SK-N-SH treated with all-trans-retinoic acid at 6 μM for 48 hours (cell line): Measurements from ENCODE around the gene FEN1.

Experiments
- ATAC-seq: fragments of 200-7000 bp; cut with Tn5 transposase; 3 replicates; pipeline ENCODE4 v1.9.1; 2020; ENCODE audit warnings: mild to moderate bottlenecking, moderate library complexity
- ARNTL ChIP-seq: fragments of 450-650 bp; formaldehyde crosslinking; IDR thresholded peaks from 2 replicates; pipeline ENCODE4 v1.5.0; 2020; ENCODE audit warnings: low read depth, mild to moderate bottlenecking, moderate library complexity, borderline replicate concordance
- BACH2 ChIP-seq: fragments of 250-450 bp; sonication (Bioruptor Pico); IDR thresholded peaks from 2 replicates; pipeline ENCODE4 v1.9.0; 2021; ENCODE audit warnings: mild to moderate bottlenecking, borderline replicate concordance
- CSRNP3 ChIP-seq: fragments of 250-450 bp; sonication (Bioruptor Pico); IDR thresholded peaks from 2 replicates; pipeline ENCODE4 v1.5.1; 2021; ENCODE audit warnings: mild to moderate bottlenecking, moderate library complexity
- ESRRG ChIP-seq: fragments of 250-450 bp; sonication (Bioruptor Pico); IDR thresholded peaks from 2 replicates; pipeline ENCODE4 v1.6.1; 2021; ENCODE audit warnings: mild to moderate bottlenecking
- GLIS3 ChIP-seq: fragments of 250-450 bp; sonication (Bioruptor Pico); IDR thresholded peaks from 2 replicates; pipeline ENCODE4 v1.5.0; 2020; ENCODE audit warnings: mild to moderate bottlenecking, moderate library complexity
- ISL1 ChIP-seq: fragments of 250-450 bp; sonication (Bioruptor Pico); IDR thresholded peaks from 2 replicates; pipeline ENCODE4 v2.1.2; 2022; ENCODE audit warnings: mild to moderate bottlenecking, moderate library complexity
- OSR1 ChIP-seq: fragments of 250-450 bp; sonication (Bioruptor Pico); IDR thresholded peaks from 2 replicates; pipeline ENCODE4 v1.8.0; 2022; ENCODE audit warnings: moderate library complexity, mild to moderate bottlenecking, inconsistent platforms
- PATZ1 ChIP-seq: fragments of 250-450 bp; sonication (Bioruptor Pico); IDR thresholded peaks from 2 replicates; pipeline ENCODE4 v1.8.0; 2020; ENCODE audit warnings: mild to moderate bottlenecking, moderate library complexity, borderline replicate concordance
- POU6F1 ChIP-seq: fragments of 250-450 bp; sonication (Bioruptor Pico); IDR thresholded peaks from 2 replicates; pipeline ENCODE4 v1.8.0; 2021; ENCODE audit warnings: low read depth, mild to moderate bottlenecking, moderate library complexity, borderline replicate concordance
- RARB ChIP-seq: fragments of 250-450 bp; sonication (Bioruptor Pico); IDR thresholded peaks from 2 replicates; pipeline ENCODE4 v1.8.0; 2021; ENCODE audit warnings: mild to moderate bottlenecking, moderate library complexity
- SNAI2 ChIP-seq: fragments of 250-450 bp; sonication (Bioruptor Pico); IDR thresholded peaks from 2 replicates; pipeline ENCODE4 v1.5.0; 2020; ENCODE audit warnings: mild to moderate bottlenecking, moderate library complexity
- TCF4 ChIP-seq: fragments of 250-450 bp; sonication (Bioruptor Pico); IDR thresholded peaks from 2 replicates; pipeline ENCODE4 v1.8.0; 2021; ENCODE audit warnings: mild to moderate bottlenecking, moderate library complexity, borderline replicate concordance
- TOX ChIP-seq: fragments of 250-450 bp; sonication (Bioruptor Pico); IDR thresholded peaks from 2 replicates; pipeline ENCODE4 v1.8.0; 2021; ENCODE audit warnings: mild to moderate bottlenecking, moderate library complexity, borderline replicate concordance
- TSHZ2 ChIP-seq: fragments of 250-450 bp; sonication (Bioruptor Pico); IDR thresholded peaks from 2 replicates; pipeline ENCODE4 v1.5.0; 2020; ENCODE audit warnings: mild to moderate bottlenecking, moderate library complexity
- ZC3H10 ChIP-seq: fragments of 250-450 bp; sonication (Bioruptor Pico); IDR thresholded peaks from 2 replicates; pipeline ENCODE4 v1.5.1; 2021; ENCODE audit warnings: mild to moderate bottlenecking, moderate library complexity
- ZFP30 ChIP-seq: fragments of 450-650 bp; formaldehyde crosslinking; IDR thresholded peaks from 2 replicates; pipeline ENCODE4 v1.5.0; 2022; ENCODE audit warnings: mild to moderate bottlenecking, moderate library complexity
- ZNF8 ChIP-seq: fragments of 450-650 bp; formaldehyde crosslinking; IDR thresholded peaks from 2 replicates; pipeline ENCODE4 v1.5.0; 2020; ENCODE audit warnings: mild to moderate bottlenecking, moderate library complexity
- TF ChIP-seq, protein P1 (sequence below): fragments of 250-450 bp; sonication (Bioruptor Pico); IDR thresholded peaks from 2 replicates; pipeline ENCODE4 v1.5.1; 2020; ENCODE audit warnings: low read depth, mild to moderate bottlenecking, moderate library complexity

Gene FEN1

DNA sequence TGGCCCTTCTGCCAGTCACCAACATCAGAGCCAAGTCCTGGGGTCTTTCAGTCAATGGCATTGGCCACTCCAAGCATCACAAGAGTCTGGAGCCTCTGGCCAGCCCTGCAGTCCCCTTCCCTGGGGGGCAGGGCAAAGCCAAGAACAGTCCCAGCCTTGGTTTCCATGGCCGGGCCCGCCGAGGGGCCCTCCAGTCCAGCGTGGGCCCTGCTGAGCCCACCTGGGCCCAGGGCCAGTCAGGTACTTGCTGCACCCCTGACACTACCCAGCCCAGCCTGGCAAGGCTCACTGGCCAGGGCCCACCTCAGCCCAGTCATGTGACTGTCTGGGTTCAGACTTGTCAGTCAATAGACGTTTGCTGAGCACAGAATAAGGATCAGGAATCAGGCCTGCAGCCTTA, 11.1 kb upstream of the FEN1 start:
- ATAC-seq = no peak
- no peak for TF ChIP-seq ARNTL (CRISPR knock-in tag)
- no peak for TF ChIP-seq PATZ1 (CRISPR knock-in tag)
- no peak for TF ChIP-seq TSHZ2 (CRISPR knock-in tag)

DNA sequence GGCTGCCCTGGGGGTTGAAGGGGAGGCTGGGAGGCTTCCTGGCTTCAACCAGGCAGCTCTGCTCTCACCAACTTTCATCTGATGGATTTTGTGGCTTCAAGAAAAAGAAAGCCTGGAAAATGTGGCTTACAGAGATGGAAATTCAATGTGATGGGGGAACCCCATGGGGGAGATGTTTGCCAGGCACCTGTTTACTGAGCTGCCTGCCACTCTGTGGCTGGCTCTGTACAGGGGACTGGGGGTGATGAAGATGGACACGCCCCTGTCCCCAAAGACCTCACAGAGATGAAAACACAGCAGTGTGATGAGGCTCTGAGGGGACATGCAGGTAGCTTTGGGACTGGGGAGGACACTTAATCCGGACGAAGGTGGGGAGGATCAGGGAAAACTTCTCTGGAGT, 10.4 kb upstream of the FEN1 start:
- TF ChIP-seq ESRRG (CRISPR knock-in tag) (no peak), TSHZ2 (CRISPR knock-in tag) (no peak), TOX (CRISPR knock-in tag) (no peak), ZNF8 (CRISPR knock-in tag) (no peak), BACH2 (CRISPR knock-in tag) (no peak), ISL1 (no peak), GLIS3 (CRISPR knock-in tag) (no peak), POU6F1 (CRISPR knock-in tag) (no peak), RARB (no peak), SNAI2 (CRISPR knock-in tag) (no peak)
- TF ChIP-seq, protein P1, sequence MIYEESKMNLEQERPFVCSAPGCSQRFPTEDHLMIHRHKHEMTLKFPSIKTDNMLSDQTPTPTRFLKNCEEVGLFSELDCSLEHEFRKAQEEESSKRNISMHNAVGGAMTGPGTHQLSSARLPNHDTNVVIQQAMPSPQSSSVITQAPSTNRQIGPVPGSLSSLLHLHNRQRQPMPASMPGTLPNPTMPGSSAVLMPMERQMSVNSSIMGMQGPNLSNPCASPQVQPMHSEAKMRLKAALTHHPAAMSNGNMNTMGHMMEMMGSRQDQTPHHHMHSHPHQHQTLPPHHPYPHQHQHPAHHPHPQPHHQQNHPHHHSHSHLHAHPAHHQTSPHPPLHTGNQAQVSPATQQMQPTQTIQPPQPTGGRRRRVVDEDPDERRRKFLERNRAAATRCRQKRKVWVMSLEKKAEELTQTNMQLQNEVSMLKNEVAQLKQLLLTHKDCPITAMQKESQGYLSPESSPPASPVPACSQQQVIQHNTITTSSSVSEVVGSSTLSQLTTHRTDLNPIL (CRISPR knock-in tag) = no peak
- no peak for ATAC-seq

DNA sequence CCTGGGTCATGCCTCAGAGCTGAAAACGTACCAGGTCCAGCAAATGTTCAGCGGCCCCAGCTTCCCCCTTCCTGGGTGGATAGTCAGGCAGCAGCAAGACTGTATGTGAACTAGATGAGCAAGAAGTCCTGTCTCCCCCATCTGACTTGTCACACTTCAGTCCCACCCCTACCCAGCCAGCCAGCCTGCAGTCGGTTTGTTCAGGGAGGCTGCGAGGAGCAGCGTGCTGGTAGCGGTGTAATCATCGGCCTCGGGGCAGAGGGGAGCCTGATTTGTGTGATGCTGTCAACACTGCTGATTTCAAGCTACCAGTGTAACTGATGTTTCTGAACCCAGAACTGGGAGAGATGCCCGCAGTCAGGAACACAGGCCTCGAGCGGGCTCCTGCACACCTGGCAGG, 9.9 kb upstream of the FEN1 start:
- ATAC-seq = no peak
- no peak for TF ChIP-seq ZFP30 (CRISPR knock-in tag)
- no peak for TF ChIP-seq ESRRG (CRISPR knock-in tag)
- no peak for TF ChIP-seq TSHZ2 (CRISPR knock-in tag)
- no peak for TF ChIP-seq RARB
- TF ChIP-seq ZNF8 (CRISPR knock-in tag) = no peak
- no peak for TF ChIP-seq POU6F1 (CRISPR knock-in tag)
- no peak for TF ChIP-seq TCF4 (CRISPR knock-in tag)
- TF ChIP-seq ZC3H10 (CRISPR knock-in tag) = no peak
- no peak for TF ChIP-seq BACH2 (CRISPR knock-in tag)
- TF ChIP-seq PATZ1 (CRISPR knock-in tag) = no peak
- TF ChIP-seq CSRNP3 = no peak
- TF ChIP-seq OSR1 (CRISPR knock-in tag) = no peak
